IPS DF 6.9 (cell line): ENCODE measurements around the gene TEKT4.
"Not testable (repeated sequence)": the region's sequence is repeated elsewhere in the genome, so short reads cannot be mapped to it uniquely, and the experiment has no call there.

Source experiments
- DNase-seq: peaks from one replicate; pipeline ENCODE4 v3.0.0-alpha.2; 2013; ENCODE audit warnings: low read depth, low spot score
- H3K27ac ChIP-seq: one replicate; pipeline ENCODE4 v1.5.1; 2013; ENCODE audit warnings: low read length, control low read depth
- H3K27me3 ChIP-seq: 2 replicates; pipeline ENCODE4 v1.6.1; 2013; ENCODE audit warnings: mild to moderate bottlenecking, low read length; ENCODE audit not compliant: control insufficient read depth, insufficient read depth
- H3K36me3 ChIP-seq: 2 replicates; pipeline ENCODE4 v1.6.1; 2013; ENCODE audit warnings: low read length; ENCODE audit not compliant: control insufficient read depth, insufficient read depth
- H3K4me1 ChIP-seq: 2 replicates; pipeline ENCODE4 v1.6.1; 2013; ENCODE audit warnings: low read length; ENCODE audit not compliant: control insufficient read depth, insufficient read depth
- H3K4me3 ChIP-seq: 2 replicates; pipeline ENCODE4 v1.5.1; 2013; ENCODE audit warnings: mild to moderate bottlenecking, low read length
- H3K9me3 ChIP-seq: 2 replicates; pipeline ENCODE4 v1.6.1; 2013; ENCODE audit warnings: low read length, inconsistent platforms; ENCODE audit not compliant: control insufficient read depth, insufficient read depth
- WGBS: extraction: QIAGEN DNeasy Blood & Tissue Kit; methylation state at CpG from one replicate; pipeline ENCODE4 v1.1.7; 2013; ENCODE audit warnings: mixed read lengths, missing lambda C conversion rate; ENCODE audit not compliant: insufficient read length, insufficient coverage; 5-methylcytosine and 5-hydroxymethylcytosine counted together

TEKT4 gene, protein sequence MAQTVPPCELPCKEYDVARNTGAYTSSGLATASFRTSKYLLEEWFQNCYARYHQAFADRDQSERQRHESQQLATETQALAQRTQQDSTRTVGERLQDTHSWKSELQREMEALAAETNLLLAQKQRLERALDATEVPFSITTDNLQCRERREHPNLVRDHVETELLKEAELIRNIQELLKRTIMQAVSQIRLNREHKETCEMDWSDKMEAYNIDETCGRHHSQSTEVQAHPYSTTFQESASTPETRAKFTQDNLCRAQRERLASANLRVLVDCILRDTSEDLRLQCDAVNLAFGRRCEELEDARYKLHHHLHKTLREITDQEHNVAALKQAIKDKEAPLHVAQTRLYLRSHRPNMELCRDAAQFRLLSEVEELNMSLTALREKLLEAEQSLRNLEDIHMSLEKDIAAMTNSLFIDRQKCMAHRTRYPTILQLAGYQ

GRCh38 chr2:94871226-94872087, at the start of gene TEKT4:
TEKT4 (plus strand) TSS chr2:94871430; CDS start chr2:94871580, 150 bp downstream.
- no peak for DNase-seq
- WGBS: no CpG with 5 or more reads among the region's 59 CpGs
- Histone ChIP-seq H3K4me1 (no peaks in the 10 kb centered on the region), H3K9me3 (no peaks in the 10 kb centered on the region), H3K4me3 (peak within 1 kb of the TSS; percentile 12; the same call in 1 of the 2 replicates), H3K27me3 (no peaks in the 10 kb centered on the region; the same call in 1 of the 2 replicates), H3K27ac (no peak within 1 kb of the TSS), H3K36me3 (no peaks in the 10 kb centered on the region)

DNA sequence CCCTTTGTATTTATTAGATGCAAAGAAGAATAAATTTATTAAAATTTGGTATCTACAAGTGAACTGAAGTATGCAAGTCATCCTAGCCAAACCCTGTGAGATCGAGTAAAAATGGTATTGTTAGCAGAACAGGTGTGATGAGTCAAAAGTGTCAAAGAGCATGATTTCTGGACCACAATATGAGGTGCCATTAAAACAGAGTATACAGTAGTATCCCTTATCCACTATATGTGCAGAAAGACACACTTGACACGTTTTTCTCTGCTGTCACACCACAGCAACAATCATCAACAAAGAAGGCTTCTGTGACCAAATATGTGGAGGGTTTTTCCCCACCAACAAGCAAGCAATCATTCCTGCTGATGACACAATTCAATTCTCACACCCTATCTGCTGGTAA, 32.0 kb upstream of the TEKT4 start:
- DNase-seq: not testable (repeated sequence)
- no CpG with 5 or more reads among the region's 2 CpGs for WGBS

GRCh38 chr2:94856856-94857255, 14.4 kb upstream of the TEKT4 start:
- H3K27ac ChIP-seq: not testable (repeated sequence)

More for the DNA sequence above, 32.0 kb upstream of the TEKT4 start:
- not testable (repeated sequence) for H3K9me3 ChIP-seq, H3K4me3 ChIP-seq, H3K36me3 ChIP-seq, H3K27me3 ChIP-seq, H3K4me1 ChIP-seq, H3K27ac ChIP-seq

DNA sequence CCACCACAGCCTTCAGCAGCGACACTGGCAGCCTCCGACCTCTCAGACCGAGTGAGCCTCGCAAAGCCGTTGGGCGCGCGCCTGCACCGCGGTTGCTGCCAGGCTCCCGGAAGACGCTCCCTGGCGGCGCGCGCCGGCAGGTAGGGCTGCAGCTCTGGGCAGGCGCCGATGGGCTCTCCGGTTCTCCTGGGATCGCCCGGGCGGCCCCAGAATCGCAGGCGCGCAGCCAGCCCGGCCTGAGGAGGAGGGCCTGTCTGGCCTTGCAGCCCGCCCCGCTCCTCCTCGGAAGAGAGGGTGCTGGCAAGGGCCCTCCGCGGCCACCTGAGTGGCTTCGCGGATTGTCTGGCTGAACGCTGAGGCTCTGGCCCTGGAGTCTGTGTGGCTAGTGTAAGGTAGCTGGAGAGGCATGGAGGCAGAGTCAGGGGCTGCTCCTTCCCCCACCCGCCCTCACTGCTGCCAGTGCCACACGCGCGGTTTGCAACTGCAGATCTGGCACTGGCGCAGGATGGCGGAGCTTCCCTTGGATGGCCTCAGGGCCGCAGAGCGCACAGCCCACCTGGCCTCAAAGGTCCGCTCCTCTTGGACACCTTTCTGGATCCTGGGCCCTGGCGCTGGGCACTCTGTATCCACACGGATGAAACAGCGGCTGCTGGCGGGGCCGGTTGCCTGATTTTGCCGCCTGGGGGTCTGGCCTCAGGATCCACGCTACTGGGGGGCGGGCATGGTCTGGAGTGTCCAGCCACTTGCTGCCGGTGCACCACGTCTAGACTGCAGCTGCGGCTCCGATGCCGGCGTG, 13.7 kb upstream of the TEKT4 start:
- not testable (repeated sequence) for DNase-seq

More at GRCh38 chr2:94856856-94857255, 14.4 kb upstream of the TEKT4 start:
- not testable (repeated sequence) for H3K36me3 ChIP-seq, H3K27me3 ChIP-seq, DNase-seq, H3K4me1 ChIP-seq, H3K4me3 ChIP-seq, H3K9me3 ChIP-seq
- no CpG with 5 or more reads among the region's 35 CpGs for WGBS

DNA sequence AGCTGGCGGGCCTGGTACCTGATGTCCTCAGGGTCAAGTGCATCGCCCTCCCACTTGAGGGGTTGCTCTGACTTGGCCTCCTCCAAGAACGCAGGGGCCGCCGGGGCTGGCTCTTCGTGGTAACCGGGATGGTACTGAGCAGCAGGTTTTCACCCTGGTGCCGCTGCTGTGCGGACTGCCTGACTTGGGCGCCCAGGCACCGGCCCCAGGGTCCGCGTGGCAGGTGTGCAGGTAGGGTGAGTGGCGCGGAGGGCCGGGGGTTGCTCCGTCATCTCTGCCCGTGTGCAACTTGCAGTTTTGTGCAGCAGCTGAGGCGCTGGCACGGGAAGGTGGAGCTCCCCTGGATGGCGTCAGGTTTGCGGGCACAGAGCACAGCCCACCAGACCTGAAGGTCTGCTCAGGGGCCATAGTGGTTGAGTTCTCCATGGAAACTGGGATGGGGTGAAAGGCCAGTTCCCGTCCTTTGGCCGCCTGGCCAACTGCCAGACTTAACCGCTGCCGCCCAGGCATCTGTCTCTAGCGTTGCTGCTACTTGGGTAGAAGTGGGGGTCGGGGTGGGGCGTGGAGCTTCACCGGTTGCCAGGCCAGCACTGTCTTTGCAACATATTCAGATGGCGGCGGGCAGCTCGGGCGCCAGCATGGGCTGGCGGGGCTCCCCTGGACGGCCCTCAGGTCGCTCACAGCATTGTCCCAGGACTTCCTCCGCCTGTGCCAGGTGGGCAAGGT, 12.9 kb upstream of the TEKT4 start:
- not testable (repeated sequence) for H3K4me3 ChIP-seq, H3K27me3 ChIP-seq, DNase-seq, H3K9me3 ChIP-seq, H3K36me3 ChIP-seq, H3K4me1 ChIP-seq, H3K27ac ChIP-seq
- no CpG with 5 or more reads among the region's 38 CpGs for WGBS

More for the DNA sequence above, 13.7 kb upstream of the TEKT4 start:
- not testable (repeated sequence) for H3K27me3 ChIP-seq, H3K9me3 ChIP-seq, H3K27ac ChIP-seq, H3K4me1 ChIP-seq, H3K36me3 ChIP-seq, H3K4me3 ChIP-seq
- no CpG with 5 or more reads among the region's 58 CpGs for WGBS

DNA sequence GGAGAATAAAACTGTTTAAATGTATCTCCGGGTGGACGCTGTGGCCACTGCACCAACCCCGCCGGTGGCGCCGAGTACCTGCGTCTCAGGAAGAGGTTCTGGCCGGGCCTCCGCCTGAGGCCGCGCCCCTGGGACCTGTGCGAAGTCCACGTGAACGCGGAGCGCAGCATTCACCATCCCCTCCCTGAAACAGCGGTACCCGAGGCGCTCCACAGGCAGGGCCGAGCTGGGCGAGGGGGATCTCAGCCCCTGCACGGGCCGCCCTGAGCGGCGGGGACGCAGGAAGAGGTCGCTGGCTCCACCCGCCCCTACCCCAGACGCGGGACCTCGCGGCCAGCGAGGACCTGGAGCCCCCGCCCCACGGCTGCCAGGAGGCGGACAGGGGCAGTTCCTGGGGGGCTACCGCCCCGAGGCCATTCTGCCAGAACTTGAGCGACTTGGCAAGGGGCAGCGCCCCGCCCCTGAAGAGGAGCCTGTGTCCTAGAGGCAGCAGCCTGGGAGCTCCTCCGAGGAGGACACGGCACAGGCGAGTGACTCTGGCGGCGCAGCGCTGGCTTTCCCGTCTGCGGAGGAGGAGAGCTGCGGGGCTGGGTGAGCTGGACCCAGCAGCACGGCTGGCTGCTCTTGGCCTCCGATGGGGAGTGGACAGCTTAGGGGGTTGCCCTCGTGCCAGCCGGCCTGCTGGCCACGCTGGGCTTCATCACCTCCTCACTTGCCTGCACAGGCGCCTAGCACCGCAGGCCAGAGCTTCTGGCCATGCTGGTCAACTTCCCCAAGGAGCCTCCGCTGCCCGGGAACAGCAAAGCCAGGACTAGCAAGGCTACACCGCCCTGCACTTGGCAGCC, 9.7 kb upstream of the TEKT4 start:
- H3K9me3 ChIP-seq: no peaks in the 10 kb centered on the region; the same call in none of the 2 replicates
- H3K4me3 ChIP-seq: peak overlapping the region; percentile 5; the same call in 1 of the 2 replicates
- no CpG with 5 or more reads among the region's 60 CpGs for whole genome bisulfite sequencing
- H3K4me1 ChIP-seq: no peaks in the 10 kb centered on the region
- H3K36me3 ChIP-seq: no peaks in the 10 kb centered on the region
- H3K27me3 ChIP-seq: peaks cover 4% of the 10 kb centered on the region; the same call in 1 of the 2 replicates
- DNase-seq: no peak
- H3K27ac ChIP-seq: no peak overlapping the region

GRCh38 chr2:94862903-94863302, 8.3 kb upstream of the TEKT4 start:
- not testable (repeated sequence) for H3K4me3 ChIP-seq, DNase-seq, H3K27me3 ChIP-seq, H3K27ac ChIP-seq, H3K4me1 ChIP-seq, H3K9me3 ChIP-seq, H3K36me3 ChIP-seq
- no CpG with 5 or more reads among the region's 17 CpGs for WGBS

DNA sequence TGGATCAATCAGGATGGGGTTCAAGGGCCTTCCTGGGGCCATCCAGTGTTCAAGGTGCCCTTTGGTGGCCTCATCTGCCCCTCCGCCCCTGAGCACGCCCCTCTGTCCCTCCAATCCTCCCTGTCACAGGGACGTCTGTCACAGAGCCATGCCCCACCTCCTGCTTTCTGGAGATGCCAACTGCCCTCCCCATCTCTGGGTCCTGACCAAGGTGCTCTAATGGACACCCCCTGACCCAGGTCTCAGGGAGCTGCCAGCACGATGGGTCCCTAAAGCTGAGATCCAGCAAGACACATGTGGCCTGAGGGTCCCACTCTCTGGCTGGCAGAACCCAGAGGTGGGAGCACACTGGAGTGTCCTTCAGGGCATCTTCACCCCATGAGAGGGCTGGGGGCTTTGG, 2.1 kb upstream of the TEKT4 start:
- DNase-seq: no peak
- no peaks in the 10 kb centered on the region for H3K9me3 ChIP-seq
- no peaks in the 10 kb centered on the region for H3K36me3 ChIP-seq
- H3K4me1 ChIP-seq: no peaks in the 10 kb centered on the region
- H3K27ac ChIP-seq: no peak overlapping the region
- H3K27me3 ChIP-seq: no peaks in the 10 kb centered on the region; the same call in 1 of the 2 replicates
- WGBS: no CpG with 5 or more reads among the region's 4 CpGs
- no peak overlapping the region for H3K4me3 ChIP-seq
